A204.1 (cell line): Measurements from ENCODE around the gene ALG12.

Experiments used
- FAIRE-seq: peaks from 2 replicates; lab custom pipeline; 2012; peaks lifted over from hg19 to GRCh38; lab: Jason Lieb, UNC

The ALG12 gene

DNA sequence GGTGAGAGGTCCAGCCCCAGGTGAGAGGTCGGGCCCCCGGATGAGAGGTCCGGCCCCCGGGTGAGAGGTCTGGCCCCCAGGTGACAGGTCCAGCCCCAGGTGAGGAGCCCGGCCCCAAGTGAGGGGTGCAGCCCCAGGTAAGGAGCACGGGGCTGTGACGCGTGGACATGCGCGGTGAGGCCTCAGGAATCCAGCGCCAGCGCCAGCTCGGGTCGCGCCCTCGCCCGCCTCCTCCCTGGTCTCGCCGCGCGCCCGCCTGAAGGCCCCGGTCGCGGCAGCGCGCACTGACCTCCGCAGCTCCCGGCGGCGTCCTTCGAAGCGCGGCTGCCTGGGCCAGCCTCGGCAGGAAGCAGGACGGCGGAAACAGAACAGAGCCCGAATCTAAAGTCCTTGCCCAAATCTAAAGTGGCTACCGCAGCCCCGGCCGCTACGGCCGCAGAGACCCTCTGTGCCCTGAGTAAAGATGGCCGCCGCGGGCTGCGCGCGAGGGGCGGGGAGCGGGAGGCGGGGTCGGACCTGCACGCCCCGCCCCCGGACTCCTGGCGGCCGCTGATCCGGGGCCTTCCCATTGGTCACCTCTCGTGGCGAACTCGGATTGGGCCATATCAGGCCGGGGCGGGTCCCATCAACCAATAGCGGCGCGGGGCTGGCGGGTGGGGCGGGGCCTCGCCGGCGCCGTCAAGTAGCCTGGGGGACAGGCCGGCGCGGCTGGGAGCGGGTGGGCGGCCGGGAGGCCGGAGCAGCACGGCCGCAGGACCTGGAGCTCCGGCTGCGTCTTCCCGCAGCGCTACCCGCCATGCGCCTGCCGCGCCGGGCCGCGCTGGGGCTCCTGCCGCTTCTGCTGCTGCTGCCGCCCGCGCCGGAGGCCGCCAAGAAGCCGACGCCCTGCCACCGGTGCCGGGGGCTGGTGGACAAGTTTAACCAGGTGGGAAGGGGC is at the start of gene ALG12, which contains the start of gene CRELD2:
Gene ALG12, minus strand, starts transcription at position 465 of the 937 bp plus-strand sequence. CDS start 4,673 bp downstream, outside the sequence.
Gene CRELD2, plus strand, starts transcription at position 661 of the 937 bp plus-strand sequence. Its CDS starts 136 bp downstream, at position 797.
- FAIRE-seq: no peak

- FAIRE-seq: no peak
Measured at GRCh38 chr22:49967706-49968208, 49.5 kb upstream of the ALG12 start.

DNA sequence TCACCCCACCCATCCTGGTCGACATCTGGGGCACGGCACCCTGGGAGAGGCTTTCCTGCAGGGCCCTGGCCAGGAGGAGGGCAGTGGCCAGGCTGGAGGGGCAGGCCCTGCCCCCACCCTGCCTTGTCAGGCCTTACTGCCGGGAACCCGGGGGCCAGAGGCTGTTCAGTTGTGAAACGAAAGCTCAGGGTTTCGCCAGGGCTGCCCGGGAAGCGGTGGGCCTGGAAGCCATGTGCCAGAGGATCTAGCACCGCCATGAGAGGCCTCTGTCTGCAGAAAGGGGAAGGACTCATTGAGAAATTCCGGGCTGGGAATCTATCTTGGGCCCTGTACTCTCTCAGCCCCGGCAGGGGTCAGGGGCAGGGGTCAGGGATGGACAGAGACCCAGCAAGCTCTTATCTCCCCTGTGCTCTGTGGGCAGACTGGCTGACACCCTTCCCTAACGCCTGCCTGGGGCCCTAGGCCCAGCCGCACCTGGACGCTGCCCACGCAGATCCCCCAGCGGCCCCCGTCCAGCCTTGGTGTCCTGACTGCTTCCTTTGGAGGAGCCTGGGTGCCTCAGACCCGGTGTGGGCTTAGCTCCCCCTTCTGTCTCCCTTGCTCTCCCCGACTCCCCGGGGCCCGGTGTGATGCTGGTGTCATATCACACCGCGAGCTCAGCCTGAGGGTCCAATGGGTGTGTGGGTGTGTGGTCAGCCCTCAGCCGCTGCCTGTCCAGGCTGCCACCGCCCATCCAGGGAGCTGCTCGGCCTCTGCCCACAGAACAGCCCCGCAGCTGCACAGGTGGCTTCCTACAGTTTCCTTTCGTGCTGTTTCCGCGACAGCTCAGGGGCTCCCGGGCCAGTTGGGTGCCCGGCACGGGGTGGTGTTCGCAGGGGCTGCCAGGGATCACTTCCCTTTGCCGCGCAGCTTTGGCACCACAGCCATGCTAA is 48.8 kb upstream of the ALG12 start:
- FAIRE-seq: no peak

DNA sequence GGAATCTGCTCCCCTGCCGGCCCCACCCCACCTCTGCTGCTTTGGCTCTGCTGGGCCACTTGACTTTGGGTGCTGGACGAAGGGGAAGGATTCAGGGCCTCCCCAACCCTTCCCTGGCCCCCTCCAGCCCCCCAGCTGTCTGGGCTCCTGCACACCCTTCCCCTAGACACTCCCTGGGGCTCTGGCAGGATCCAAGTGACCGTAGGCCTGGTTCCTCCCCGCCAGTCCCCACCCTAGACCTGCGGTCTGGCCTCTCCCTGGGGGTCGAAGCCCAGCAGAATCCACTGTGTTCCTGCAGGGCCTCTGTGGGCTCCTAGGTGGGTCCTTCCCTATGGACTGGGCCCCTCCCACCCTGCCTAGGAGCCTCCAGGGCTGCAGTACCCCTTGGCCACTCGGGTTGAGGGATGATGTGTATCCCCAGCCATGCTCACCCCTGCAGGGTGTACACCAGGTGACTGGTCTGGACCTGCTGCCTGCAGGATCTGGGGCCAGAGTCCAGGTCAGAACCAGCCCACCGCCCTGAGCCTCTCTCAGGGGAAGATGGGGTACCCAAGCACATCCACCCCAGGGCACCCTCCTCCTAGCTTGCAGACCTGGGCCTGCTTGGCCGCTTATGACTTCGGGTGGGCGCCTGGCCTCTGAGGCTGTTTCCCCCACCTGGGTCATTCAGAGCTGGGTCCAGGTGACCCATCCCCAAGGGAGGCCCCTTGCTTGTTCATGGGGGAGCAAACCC is 48.0 kb upstream of the ALG12 start:
- no peak for FAIRE-seq

DNA sequence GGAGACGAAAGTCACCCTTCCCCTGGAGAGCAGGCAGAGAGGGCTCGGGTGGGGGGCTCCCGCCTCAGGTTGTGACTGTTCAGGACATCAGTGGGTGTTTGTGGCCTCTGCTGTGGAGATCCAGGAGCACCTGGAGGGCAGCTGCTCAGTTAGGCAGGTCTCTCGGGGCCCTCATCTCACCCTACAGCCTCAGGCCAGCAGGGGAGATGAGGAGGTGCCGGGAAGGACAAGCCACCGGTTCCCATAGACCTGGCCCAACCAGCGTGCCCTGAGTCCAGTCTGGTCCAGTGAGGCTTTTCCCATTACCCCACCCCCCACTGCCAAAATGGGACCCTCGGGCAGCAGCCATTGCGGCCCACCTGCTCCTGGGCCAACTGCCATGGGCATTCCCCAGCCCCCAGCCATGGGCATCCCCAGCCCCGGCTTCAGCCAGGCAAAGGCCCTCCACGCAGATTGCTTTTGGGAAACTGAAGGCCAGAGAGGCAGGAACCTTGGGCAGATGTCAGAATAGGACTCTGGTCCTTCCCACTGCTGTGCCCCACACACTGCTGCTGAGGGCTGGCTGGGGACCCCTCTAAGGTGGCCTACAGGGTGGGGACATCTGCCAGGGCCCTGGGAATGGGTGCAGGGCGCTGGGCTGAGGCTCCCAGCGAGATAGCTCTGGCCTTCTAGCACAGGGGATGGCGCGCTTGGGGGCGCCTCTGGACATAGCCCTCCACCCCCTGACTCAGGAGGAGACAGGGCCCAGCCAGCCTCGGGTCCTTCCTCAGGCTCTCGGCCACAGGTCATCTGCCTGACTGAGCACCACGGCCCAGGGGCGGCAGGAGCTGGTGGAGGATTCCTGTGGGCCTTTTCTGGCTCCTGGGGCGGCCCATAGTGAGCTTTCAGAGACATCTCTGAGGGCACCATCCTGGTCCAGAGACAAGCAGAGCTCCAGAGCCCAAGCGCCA is 47.1 kb upstream of the ALG12 start:
- FAIRE-seq: no peak

DNA sequence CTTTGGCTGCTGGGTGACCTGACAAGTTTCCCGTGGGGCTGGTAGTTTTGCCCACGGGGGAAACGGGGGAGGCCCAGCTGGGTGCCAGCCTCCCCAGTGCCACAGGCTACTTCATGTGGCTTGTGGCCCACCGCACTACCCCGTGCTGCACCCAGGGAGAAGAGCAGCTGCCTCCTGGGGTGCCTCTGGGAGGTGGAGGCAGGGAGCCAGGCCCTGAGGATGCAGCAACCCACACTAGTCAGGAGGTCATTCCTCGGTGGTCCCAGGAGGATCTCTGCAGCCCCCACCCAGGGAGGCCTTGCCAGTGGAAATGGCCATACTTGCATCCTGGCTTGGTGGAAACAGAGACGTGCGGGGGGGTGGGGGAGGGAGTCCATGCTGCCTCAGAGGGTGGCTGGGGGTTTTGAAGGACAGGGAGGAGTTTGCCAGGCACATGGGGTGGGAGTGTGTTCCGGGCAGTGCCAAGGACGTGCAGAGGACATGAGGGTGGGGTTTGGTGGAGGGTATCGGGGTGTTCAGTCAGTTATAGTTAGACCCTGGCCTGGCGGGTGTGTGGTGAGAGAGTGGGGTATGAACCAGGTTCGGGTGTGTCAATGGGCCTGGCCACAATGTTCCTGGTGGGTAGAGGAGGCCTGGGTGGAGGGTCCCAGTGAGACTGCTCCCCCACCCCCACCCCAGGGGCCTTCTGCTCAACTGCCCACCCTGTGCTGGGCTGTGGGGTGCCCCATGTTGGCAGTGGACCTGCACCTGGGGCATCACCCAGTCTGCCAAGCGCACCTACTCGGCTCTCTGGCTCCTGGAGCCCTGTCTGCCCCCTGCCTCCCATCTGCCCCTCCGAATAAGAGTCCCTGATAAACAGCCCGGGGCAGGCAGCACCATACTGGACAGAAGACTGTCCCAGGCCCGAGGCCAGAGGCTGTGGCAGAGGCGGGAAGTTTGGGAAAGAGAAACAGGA is 46.2 kb upstream of the ALG12 start:
- no peak for FAIRE-seq

DNA sequence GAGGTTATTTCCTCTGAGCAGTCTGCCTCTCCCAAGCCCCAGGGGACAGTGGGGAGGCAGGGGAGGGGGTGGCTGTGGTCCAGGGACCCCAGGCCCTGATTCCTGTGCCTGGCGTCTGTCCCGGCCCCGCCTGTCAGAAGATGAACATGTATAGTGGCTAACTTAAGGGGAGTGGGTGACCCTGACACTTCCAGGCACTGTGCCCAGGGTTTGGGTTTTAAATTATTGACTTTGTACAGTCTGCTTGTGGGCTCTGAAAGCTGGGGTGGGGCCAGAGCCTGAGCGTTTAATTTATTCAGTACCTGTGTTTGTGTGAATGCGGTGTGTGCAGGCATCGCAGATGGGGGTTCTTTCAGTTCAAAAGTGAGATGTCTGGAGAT is 45.4 kb upstream of the ALG12 start:
- no peak for FAIRE-seq

DNA sequence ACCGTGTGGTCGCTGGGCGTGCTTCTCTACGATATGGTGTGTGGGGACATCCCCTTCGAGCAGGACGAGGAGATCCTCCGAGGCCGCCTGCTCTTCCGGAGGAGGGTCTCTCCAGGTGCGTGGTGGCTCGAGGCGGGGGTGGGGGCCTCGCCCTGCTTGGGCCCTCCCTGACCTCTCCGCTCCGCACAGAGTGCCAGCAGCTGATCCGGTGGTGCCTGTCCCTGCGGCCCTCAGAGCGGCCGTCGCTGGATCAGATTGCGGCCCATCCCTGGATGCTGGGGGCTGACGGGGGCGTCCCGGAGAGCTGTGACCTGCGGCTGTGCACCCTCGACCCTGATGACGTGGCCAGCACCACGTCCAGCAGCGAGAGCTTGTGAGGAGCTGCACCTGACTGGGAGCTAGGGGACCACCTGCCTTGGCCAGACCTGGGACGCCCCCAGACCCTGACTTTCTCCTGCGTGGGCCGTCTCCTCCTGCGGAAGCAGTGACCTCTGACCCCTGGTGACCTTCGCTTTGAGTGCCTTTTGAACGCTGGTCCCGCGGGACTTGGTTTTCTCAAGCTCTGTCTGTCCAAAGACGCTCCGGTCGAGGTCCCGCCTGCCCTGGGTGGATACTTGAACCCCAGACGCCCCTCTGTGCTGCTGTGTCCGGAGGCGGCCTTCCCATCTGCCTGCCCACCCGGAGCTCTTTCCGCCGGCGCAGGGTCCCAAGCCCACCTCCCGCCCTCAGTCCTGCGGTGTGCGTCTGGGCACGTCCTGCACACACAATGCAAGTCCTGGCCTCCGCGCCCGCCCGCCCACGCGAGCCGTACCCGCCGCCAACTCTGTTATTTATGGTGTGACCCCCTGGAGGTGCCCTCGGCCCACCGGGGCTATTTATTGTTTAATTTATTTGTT is 44.8 kb upstream of the ALG12 start:
- no peak for FAIRE-seq

DNA sequence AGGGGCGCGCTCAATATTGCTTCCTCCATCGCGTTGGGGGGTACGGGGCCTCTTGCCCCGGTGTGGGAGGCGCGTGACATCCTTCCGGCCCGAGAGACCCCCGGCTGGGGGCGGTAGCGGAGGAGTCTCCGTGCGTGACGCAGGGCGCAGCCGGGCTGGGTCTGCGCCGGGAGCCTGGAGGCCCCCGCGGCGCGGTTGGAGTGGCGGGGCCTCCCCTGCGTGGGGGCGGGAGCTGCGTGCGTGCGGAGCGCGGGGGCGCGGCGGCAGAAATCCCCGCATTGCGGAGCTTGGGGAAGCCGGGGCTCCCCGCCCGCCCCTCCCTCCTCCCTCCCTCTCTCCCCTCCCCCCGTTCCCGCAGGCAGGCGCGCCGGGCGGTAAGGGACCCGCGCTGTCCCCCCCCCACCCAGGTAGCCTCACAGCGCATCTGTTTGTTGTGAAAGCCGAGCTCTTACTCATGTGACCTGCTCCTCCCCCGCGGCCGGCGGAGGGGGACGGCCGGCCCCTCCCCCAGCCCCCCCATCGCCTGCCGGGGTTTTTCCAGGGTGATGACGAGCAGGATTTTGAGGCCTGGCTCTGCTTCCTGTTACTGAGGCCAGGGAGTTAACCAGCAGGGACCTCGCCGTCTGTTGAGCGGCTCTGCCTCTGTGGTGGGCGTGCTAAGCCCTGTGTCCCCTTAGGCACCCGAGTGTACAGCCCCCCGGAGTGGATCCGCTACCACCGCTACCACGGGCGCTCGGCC is 43.9 kb upstream of the ALG12 start:
- FAIRE-seq: no peak

DNA sequence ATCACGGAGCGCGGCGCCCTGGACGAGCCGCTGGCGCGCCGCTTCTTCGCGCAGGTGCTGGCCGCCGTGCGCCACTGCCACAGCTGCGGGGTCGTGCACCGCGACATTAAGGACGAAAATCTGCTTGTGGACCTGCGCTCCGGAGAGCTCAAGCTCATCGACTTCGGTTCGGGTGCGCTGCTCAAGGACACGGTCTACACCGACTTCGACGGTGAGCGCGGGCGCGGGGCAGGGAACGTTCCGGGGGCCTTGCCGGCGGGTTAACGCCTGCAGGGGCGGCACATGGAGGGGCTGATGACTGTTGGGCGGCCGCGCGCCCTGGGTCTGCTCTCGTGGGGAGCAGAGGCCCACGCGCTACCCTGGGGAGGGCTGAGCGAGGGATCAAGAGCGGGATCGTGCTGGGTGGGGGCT is 43.4 kb upstream of the ALG12 start:
- no peak for FAIRE-seq

DNA sequence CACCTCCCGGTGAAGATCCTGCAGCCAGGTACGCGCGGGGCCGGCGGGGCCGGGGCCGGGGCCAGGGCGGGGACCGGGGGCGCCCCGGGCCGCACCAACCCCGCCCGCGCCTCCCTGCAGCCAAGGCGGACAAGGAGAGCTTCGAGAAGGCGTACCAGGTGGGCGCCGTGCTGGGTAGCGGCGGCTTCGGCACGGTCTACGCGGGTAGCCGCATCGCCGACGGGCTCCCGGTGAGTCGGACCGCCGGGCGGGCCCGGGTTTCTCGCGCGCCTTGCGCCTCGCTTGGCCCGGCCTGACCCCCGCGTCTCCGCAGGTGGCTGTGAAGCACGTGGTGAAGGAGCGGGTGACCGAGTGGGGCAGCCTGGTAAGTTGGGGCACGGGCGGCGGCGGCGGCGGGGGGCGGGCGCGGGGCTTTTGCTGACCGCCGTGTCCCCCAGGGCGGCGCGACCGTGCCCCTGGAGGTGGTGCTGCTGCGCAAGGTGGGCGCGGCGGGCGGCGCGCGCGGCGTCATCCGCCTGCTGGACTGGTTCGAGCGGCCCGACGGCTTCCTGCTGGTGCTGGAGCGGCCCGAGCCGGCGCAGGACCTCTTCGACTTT is 42.9 kb upstream of the ALG12 start:
- no peak for FAIRE-seq

- FAIRE-seq: peak; percentile 62
Measured at GRCh38 chr22:49960159-49961004, 42.1 kb upstream of the ALG12 start, which contains the start of gene PIM3. TSS of gene PIM3 (plus strand) at chr22:49960772. CDS start at chr22:49960948, 176 bp downstream.

DNA sequence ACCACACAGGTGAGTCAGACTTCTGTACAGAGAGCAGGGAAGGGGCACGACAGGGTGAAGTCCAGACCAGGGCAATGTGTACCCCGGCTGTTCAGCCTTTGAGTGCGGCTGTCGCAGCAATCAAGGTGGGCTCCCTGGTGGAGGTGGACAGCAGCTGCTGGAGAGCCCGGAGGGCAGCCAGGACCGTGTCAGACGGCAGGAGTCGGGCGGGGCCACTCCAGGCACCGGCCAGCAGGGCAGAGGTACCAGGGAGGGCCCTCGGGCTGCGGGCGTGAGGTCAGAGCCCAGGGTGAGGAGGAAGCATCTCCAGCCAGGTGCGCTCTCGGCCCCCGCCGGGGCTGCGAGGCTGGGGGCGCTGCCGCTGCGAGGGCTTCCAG is 41.5 kb upstream of the ALG12 start:
- no peak for FAIRE-seq

DNA sequence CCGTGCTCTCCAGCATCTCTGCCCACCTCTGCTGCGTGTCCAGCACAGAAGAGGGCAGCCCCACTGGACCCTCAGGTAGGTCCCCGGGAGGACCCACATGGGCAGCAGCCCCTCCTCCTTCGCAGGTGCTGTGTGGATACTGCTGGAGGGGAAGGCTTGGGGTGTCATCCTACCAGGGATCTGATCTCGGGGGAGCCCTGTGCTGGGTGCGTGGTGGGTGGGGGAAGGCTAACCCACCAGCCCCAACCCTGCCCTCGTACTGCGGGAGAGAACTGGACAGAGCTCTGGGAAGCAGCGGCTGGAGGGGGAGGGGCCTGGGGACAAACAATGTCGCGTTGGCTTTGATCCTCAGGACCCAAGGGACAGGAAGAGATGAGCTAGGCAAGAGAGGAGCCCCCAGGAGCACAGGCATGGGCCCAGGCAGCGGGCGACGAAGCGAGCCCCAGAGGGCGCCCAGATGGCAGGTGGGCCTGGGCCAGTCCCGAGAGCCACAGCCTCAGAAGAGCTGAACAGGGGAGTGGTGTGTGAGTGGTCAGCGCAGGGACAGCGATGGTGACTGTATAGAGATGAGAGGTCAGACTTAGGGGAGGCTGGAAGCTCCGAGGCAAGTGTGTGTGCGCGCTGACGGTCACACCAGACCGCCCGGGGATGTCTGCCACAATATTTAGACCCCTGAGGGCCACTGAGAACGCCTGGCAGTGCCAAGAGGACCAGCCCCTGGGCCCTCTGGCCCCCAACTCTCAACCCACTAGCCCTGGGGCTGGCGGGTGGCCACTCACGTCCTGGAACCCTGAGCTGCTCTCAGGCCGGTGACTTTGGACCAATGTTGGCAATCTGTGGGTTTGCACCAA is 40.9 kb upstream of the ALG12 start:
- no peak for FAIRE-seq

DNA sequence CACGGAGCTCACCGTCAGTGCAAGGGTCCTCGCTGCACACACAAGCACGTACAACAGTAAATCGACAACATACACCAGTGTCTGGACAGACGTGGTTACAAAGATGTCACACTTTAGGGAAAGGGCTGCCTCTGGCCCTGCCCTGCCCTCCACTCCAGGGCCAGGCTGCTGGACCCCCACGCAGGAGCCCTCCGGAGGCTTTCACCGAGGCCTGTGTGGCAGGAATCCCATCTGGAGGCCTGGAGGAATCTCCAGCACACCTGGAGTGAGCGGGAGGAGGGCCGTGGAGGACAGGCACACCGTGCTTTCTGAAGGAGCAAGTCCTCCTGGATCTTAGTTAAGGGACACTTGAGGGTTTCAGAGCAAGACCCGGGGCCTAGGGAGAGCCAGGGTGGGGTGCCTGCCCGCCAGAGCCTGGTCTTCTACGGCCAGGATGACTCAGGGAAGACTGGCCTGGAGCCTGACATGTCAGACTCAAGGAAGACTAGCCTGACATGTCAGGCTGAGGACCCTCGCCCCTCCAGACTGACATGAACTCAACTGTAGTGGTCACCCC is 40.2 kb upstream of the ALG12 start:
- FAIRE-seq: no peak
